HG02981 (cell line): ENCODE results near the gene KCNJ9.

Experiments used
- ATAC-seq: cut with Tn5 transposase; IDR thresholded peaks from one replicate; pipeline ENCODE4 v1.9.1; 2021; ENCODE audit warnings: mild to moderate bottlenecking, moderate library complexity; ENCODE audit not compliant: unreplicated experiment

KCNJ9 gene

GRCh38 chr1:160086456-160086892, 5.1 kb downstream of the KCNJ9 start:
- no peak for ATAC-seq

DNA sequence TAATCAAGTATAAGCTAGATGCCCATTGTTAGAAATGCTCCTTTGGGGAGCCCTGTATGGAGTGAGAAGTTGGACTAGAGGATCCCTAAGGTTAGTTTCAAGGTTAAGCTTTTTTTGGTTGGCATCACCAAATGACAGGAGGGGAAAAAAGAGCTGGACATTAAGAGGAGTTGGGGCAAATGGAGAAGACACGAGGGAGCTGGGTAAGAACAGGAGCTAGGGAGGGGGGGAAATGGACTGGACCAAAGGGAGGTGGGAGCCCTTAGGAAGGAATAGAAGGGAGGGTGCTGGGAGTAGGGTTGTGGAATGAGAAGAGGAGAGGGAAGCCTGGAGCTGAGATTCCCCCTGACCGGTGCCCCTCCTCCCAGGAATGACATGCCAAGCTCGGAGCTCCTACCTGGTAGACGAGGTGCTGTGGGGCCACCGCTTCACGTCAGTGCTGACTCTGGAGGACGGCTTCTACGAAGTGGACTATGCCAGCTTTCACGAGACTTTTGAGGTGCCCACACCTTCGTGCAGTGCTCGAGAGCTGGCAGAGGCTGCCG, 5.9 kb downstream of the KCNJ9 start:
- no peak for ATAC-seq

- ATAC-seq: no peak
These were observed 8.5 kb downstream of the KCNJ9 start for GRCh38 chr1:160089883-160090282.

DNA sequence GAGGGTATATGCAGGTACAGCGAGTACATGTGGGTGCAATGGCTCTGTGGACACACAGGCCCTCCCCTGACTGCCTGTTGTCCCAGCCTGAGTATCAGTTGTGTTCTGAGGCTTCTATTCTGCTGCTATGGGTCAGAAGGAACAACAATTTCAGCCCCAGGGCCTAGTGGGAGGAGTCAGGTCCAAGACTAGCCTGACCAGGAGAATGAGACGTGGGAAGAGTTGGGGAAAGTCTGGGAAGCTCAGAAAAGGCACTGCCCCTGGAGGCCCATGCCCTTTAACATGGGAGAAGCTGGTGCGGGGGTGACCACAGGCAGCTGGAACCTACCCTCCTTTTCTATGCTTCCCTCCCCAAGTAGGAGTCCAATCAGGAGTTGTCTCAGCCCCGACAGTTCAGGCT, 9.4 kb downstream of the KCNJ9 start:
- ATAC-seq: no peak

DNA sequence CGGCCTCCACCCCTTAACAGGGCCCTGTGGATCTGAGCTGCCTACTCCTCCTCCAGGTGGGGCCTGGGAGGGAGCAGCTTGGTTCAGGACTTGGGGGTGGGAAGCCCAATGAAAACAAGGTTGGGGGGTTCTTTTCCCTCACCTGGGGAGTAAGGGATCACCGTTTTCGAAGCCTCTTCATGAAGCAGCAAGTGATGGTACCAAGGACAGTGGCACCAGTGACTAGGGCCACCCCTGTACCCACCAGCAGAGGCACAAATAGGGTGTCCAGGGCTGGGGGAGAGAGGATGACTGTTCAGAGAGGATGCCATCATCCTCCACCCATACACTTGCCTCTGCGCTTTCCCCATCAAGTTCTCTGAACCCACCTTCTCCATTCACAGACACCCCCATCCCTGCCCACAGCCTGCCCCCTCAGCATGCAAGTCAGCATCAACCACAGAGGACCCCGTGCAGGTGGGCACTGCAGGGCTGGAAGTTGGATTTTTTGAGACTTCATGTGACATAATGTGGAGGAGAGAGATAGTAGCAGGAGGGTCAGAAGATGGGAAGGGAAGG, 10.4 kb downstream of the KCNJ9 start:
- ATAC-seq: no peak

GRCh38 chr1:160092366-160093068, 11.2 kb downstream of the KCNJ9 start:
- ATAC-seq: no peak

DNA sequence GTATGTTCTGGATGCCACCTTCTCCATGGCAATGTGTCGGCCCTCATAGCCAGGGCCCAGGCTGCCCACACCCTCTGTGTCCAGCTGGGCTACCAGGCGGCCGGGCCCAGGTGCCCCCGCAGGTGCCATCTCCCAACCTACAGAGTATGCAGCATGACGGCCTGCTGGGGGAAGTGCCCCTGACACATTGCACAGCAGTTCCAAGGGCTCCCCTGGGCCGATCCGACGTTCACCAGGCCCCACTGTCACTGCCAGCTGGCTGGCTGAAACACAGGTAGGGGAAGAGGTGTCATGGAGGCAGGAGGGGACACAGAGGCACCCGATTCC, 11.7 kb downstream of the KCNJ9 start:
- no peak for ATAC-seq

DNA sequence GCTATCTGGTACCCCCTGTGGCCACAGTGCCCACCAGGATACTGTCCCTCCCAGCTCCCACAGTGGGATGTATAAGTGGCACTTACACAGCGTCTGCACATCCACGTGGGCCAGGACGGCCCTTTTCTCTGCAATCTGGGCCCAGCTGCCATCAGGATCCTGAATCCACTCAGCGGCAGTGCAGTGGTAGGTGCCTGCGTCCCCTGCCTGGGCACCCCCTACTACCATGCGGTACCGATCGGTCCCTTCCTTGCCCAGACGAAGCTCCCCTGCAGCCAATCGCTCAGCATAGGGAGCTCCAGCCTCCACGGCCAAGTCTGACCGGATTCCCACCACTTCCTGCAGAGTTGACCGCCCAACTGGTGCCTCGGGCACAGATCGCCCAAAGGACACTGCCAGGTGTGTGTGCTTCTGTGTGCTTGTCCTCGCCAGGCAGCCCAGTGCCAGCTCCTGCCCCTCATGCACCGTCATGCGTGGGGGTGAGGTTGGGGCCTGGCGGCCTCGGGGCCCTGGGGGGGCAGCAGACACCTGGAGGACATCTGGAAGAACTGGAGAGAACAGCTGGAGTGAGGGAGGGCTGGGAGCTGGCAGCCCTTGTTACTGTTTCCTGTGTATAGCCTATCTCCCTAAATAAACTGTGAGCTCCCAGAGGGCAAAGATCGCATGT, 12.4 kb downstream of the KCNJ9 start:
- ATAC-seq: no peak

DNA sequence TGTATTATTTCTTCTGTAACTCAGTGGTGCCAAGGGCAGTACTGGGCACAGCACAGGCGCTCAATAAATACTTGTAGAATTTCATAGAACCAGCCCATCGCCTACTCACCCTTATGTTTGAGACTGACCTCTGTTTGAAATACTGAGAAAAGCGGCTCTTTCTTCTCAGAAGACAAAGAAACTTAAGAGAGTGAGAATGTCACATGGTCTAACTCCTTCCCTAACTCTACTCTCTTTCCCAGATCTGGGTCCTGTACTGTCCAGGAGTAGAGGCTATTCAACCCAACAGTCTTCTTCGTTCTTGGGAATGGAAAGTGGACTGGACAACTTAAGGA, 12.9 kb downstream of the KCNJ9 start:
- no peak for ATAC-seq

DNA sequence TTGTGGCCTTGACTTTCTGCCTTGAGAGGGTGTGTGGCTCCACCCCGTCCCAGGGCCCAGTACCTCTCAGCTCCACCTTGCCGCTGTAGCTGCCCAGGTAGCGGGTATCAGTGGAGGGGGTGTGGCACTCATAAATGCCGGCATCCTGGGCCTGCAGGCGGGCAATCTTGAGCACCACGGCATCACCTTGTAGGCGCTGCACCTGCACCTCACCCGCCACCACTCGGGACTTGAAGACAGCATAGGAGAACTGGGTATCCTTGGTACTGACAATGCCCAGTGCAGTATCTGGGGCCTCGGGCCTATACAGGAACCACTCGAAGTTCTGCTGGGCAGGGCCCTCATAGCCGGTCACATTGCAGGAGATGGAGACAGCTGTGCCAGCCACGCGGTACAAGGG, 13.5 kb downstream of the KCNJ9 start:
- ATAC-seq: no peak

DNA sequence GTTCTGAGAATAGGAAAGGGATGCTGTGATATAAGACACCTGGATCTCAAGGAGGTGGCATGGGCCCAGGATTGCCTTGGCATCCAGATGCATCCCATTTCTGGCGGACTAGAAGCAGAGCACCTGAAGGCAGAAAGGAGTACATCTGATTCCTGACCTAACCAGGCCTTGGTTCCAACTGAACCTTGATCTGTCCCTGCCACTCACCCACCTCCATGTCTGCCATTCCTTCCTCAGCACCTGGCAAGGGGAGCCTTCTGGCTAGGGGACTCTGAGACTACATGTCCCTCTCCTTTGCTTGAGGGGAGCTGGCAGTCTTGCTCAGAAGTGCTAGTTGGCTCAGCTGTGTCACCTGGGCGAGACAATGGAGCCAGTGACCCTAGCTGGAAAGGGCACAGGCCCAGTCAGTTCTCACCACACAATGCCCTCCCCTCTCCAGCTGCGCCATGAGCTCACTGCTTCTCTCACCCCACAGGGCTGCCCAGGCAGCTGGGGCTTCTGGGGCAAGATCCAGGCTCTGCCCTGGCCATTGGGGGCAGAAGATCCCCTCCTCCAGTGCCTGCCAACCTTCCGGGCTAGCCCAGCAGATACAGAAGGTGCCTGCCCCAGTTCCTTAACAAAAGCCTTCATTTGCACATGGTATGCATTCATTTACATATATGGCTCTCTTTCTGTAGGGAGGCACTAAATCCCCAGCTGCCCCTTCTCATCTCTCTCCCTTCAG, 14.2 kb downstream of the KCNJ9 start:
- no peak for ATAC-seq

DNA sequence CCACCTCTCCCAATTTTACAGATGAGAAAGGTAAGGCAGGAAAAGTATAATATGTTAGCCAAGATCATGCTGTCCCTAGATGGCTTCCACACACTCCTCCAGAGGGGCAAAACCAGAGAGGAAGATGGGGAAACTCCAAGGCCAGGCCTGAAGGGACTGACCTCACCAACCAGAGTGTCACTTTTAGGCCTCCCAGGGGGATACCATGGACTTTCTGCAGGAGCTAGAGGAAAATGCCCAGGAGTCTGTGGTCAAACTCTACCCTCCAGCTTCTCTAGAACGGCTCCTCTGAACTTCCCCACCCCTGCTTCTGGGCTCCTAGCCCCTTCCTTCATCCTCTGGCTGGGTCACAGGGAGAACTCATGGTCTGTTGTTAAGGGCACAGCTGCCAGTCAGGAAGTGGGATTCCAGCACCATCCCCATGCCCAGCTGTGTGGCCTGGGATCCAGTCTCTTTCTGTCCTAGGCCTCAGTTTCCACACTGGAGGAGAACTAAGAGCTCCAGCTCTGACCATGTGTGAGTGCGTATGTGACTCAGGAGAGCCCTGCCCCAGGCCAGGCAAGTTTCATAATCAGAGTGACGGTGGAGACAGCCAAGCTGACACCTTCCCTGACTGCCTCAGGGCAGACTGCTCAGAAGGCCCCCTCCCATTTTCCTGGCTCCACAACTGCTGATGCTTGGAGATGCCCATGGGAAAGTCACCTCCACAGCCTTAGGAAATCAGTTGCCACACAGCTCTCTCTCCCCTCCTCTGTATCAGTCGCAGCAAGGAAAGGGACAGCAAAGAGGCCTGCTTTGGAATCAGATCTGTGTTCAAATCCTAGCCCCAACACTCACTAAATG, 15.2 kb downstream of the KCNJ9 start:
- no peak for ATAC-seq

DNA sequence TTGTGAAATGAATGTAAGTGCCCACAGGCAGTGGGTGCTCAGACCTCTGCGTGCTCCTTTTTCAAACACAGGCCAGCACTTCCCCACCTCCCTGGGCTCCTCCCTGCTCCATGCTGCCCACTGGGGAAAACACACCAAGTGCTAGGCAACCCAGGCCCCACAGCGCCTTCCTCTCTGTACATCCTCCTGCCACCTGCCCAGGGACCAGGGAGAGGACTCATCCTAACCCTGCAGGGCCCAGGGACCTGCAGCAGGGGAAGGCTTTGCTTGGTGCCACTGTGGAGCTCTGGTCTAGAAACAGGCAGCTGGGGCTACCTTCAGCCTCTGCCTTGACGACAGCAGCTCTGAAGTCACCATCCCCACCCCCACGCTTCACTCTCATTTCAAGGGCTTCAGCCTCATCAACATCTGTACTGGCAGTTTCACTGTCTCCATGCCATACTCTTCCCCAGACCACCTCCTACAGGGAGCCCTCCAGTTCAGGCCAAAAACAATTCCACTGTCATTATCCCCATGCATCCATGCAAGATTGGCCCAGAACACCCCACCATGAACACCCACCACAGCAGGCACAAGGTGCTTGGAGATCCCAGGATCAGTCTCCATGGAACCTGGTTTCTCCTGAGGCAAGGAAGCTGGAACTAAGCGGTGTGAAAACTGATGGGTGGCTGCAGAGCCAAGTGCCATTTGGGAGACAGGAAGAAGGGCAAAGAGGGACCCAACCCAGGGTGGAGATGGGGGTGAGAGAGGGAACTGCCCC, 16.0 kb downstream of the KCNJ9 start:
- no peak for ATAC-seq

DNA sequence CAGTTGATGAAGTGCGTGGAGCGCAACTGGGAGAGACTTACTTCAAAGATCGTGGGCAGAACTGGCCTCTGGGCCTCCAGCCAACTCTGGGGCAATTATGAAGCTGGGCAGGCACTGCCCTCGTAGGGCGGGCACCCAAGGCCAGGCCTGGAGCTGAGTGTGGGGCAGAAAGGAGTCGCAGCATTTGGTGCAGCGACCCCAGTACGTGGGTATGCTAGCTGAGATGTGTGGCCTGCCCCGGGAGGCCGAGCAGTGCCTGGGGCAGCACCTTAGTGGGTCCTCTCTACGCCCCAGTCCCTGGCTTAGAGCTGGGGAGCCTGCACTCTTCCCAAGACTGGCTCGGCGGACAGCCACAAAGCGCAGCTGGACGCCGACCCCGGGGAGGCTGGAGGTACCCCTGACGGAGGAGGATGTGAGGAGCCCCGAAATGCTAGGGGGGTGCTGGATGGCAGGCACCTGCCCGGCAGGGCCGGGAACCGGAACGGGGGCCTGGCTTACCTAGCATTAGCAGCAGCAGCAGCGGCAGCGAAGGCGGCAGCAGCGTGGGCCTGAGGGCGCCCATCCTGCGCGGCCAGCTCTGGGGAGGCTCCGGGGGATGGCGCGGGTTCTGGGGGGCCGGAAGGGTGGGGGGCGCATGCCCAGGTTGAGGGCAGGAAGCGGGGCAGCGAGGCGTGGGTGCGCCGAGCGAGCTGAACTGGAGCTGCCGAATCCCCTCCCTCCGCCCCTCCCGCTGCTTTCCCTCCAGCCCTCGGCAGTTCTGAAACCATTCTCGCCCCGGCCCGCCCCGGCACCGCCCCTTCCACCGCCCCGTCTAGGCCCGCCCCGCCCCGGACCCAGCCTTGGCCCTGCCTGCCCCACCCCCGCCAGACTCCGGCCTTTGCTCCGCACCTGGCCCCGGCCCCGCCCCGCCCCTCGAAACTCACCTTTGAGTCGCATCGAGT, 16.8 kb downstream of the KCNJ9 start, which contains the start of gene IGSF8:
IGSF8 (minus strand) TSS at position 709 of the 941 bp plus-strand sequence; CDS start at position 562, 147 bp downstream.
- ATAC-seq: peak; percentile 40

DNA sequence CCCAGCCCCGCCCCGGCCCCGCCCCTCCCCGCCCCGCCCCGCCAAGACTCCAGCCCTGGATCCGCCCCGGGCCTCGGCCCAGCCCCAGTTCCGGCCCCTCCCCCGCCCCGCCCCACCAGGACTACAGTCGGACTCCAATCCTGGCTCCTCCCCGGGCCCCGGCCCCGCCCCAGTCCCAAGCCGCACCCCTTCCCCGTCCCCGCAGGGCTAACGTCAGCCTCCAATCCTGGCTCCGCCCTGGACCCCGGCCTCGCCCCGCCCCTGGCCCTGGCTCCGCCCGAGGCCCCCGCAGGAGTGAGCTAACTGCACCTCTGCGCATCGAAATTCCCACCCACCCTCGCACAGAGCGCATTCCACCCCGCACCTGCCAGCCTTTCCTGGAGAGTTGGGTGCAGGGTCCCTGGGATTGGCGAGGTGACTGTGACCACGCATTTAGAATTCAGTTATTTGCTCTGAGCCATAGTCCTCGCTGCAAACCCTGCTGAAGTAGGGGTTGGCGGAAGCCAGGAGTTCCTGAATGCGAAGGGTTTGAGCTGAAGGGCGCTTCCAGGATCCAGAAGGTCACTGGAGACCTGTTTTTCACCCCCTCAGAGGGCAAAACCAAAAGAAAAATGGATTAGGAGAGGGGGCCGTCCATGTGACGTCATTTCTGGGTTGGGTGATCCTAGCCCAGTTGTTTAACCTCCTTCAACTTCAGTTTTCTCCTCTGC, 17.7 kb downstream of the KCNJ9 start:
- ATAC-seq: peak; percentile 79

GRCh38 chr1:160099716-160100375, 18.5 kb downstream of the KCNJ9 start:
- no peak for ATAC-seq

DNA sequence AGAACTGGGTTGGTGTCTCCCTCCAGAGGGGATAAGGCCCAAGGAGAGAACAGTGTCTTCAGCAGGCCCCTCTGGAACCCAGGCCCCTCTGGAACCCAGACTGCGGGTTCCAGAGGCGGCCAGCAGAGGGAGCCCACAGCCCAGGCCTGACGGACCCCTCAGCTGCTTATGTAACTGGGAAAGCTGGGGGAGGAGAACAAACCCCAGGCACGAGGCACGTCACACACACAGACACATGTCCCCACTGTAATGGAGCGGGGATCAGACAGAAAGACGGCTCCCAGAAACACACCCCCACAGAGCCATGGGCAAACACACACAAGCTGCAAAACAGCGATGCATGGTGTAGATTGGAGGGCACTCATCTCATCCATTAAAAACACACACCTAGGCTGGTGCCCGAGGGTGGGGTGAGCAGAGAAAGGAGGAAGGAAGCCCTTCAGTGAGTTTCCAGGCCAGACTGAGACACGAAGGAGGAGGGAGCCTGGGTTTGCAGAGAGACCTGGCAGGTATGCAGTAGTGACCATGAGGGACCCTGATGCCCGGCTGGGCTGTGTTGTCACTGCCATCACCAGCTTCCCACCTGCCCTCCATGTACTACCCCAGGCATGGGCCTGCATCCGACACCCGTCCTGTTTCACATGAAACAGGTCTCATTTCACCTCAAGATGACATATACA, 19.8 kb downstream of the KCNJ9 start:
- ATAC-seq: no peak
